ENCODE measurements around the gene CRIM1.

DNA sequence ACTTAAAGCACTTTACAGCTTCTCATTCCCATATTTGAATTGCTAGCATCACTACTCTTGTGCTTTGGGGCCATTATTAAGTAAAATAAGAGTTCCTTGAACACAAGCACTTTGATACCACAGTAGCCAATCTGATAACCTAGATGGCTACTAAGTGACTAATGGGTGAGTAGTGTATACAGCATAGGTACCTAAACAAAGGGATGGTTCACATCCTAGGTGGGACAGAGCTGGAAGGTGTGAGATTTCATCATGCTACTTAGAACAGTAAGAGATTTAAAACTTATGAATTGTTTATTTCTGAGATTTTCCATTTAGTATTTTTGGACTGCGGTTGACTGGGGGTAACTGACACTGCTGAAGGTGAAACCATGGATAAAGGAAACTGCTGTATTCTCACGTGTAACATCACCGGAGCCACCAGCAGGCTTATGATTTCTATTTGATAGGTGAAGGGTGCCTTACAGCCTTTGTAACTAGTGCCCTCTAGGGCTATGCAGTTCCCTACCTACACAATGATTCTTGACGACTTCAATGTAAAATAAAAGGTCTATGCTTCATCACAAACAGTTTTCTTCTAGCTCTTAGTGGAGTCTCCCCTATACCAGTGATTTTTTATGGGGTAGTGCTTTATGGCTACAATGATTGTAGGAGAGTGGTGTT is 22.1 kb upstream of the CRIM1 start:
- TF ChIP-seq, protein P1, sequence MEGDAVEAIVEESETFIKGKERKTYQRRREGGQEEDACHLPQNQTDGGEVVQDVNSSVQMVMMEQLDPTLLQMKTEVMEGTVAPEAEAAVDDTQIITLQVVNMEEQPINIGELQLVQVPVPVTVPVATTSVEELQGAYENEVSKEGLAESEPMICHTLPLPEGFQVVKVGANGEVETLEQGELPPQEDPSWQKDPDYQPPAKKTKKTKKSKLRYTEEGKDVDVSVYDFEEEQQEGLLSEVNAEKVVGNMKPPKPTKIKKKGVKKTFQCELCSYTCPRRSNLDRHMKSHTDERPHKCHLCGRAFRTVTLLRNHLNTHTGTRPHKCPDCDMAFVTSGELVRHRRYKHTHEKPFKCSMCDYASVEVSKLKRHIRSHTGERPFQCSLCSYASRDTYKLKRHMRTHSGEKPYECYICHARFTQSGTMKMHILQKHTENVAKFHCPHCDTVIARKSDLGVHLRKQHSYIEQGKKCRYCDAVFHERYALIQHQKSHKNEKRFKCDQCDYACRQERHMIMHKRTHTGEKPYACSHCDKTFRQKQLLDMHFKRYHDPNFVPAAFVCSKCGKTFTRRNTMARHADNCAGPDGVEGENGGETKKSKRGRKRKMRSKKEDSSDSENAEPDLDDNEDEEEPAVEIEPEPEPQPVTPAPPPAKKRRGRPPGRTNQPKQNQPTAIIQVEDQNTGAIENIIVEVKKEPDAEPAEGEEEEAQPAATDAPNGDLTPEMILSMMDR (IDR thresholded peaks at IDR 0.05): peak in 1 of 6 experiments; percentile 15
- TF ChIP-seq POLR2A (IDR thresholded peaks at IDR 0.05): no peak
